ENCODE data around the gene C4A.

The C4A gene

GRCh38 chr6:31949926-31950548 is 31.8 kb upstream of the C4A start (continued):
- TF ChIP-seq ZNF565 (CRISPR knock-in tag; conservative IDR thresholded peaks at IDR 0.05; ENCODE audit: low read depth) (no peak), SNAI2 (CRISPR knock-in tag; IDR thresholded peaks at IDR 0.05) (no peak), OSR1 (CRISPR knock-in tag; IDR thresholded peaks at IDR 0.05) (no peak), CSRNP3 (CRISPR knock-in tag; IDR thresholded peaks at IDR 0.05) (no peak), CREB5 (CRISPR knock-in tag; IDR thresholded peaks at IDR 0.05; ENCODE audit: low read depth) (no peak), CSDC2 (CRISPR knock-in tag; IDR thresholded peaks at IDR 0.05) (no peak)

- peak; percentile 89 for ATAC-seq
- no peak for TF ChIP-seq OSR1 (CRISPR knock-in tag; IDR thresholded peaks at IDR 0.05)
- TF ChIP-seq ZFP30 (CRISPR knock-in tag; IDR thresholded peaks at IDR 0.05) = no peak
- TF ChIP-seq ZNF70 (CRISPR knock-in tag; IDR thresholded peaks at IDR 0.05) = no peak
- TF ChIP-seq CSRNP3 (CRISPR knock-in tag; IDR thresholded peaks at IDR 0.05) = no peak
- no peak for TF ChIP-seq TOX (CRISPR knock-in tag; IDR thresholded peaks at IDR 0.05; ENCODE audit: borderline replicate concordance)
Measured at GRCh38 chr6:31952140-31952805, 29.6 kb upstream of the C4A start.

GRCh38 chr6:31952890-31953289 is 29.0 kb upstream of the C4A start:
- no peak for ATAC-seq
- TF ChIP-seq ZNF8 (CRISPR knock-in tag; IDR thresholded peaks at IDR 0.05) (no peak), ZFP3 (CRISPR knock-in tag; IDR thresholded peaks at IDR 0.05) (no peak), RARB (CRISPR knock-in tag; IDR thresholded peaks at IDR 0.05) (no peak), ZNF70 (CRISPR knock-in tag; IDR thresholded peaks at IDR 0.05) (no peak), ESRRG (CRISPR knock-in tag; IDR thresholded peaks at IDR 0.05) (no peak), GLIS3 (CRISPR knock-in tag; IDR thresholded peaks at IDR 0.05) (no peak), BACH2 (CRISPR knock-in tag; IDR thresholded peaks at IDR 0.05; ENCODE audit: borderline replicate concordance) (no peak), SNAI2 (CRISPR knock-in tag; IDR thresholded peaks at IDR 0.05) (no peak), CREB5 (CRISPR knock-in tag; IDR thresholded peaks at IDR 0.05; ENCODE audit: low read depth) (no peak), CSRNP3 (CRISPR knock-in tag; IDR thresholded peaks at IDR 0.05) (no peak), CSDC2 (CRISPR knock-in tag; IDR thresholded peaks at IDR 0.05) (no peak), TSHZ2 (CRISPR knock-in tag; IDR thresholded peaks at IDR 0.05) (no peak), POU6F1 (CRISPR knock-in tag; IDR thresholded peaks at IDR 0.05; ENCODE audit: borderline replicate concordance, low read depth) (no peak), ARNTL (CRISPR knock-in tag; IDR thresholded peaks at IDR 0.05; ENCODE audit: borderline replicate concordance, low read depth) (no peak), TOX (CRISPR knock-in tag; IDR thresholded peaks at IDR 0.05; ENCODE audit: borderline replicate concordance) (no peak), OSR1 (CRISPR knock-in tag; IDR thresholded peaks at IDR 0.05) (no peak), TCF4 (CRISPR knock-in tag; IDR thresholded peaks at IDR 0.05; ENCODE audit: borderline replicate concordance) (no peak), ZNF565 (CRISPR knock-in tag; conservative IDR thresholded peaks at IDR 0.05; ENCODE audit: low read depth) (no peak), ISL1 (CRISPR knock-in tag; IDR thresholded peaks at IDR 0.05) (no peak)
